Mesothelial cell of epicardium (in vitro differentiated cells): Measurements from ENCODE around the gene DONSON. TPM values are rescaled to one million over a fixed set of nuclear protein-coding genes. Genes with fewer than 3 reads are reported as not detected.

Source experiments
- DNase-seq, 2 experiments: peaks; one replicate each; pipeline ENCODE4 v3.0.0; 2021; ENCODE audit warnings: low spot score in 2 of 2; ENCODE audit not compliant: unreplicated experiment in 2 of 2
- H3K27ac Mint-ChIP-seq: 2 replicates; pipeline ENCODE4 v1.8.0; 2021; ENCODE audit warnings: mixed read lengths
- H3K27me3 Mint-ChIP-seq: 2 replicates; pipeline ENCODE4 v1.8.0; 2021; ENCODE audit warnings: low read depth, mixed read lengths
- H3K36me3 Mint-ChIP-seq: 2 replicates; pipeline ENCODE4 v1.8.0; 2021; ENCODE audit warnings: mixed read lengths
- H3K4me1 Mint-ChIP-seq: 2 replicates; pipeline ENCODE4 v1.8.0; 2021; ENCODE audit warnings: mixed read lengths
- H3K4me3 Mint-ChIP-seq: 2 replicates; pipeline ENCODE4 v1.8.0; 2021; ENCODE audit warnings: mild to moderate bottlenecking, moderate library complexity, mixed read lengths
- H3K9me3 Mint-ChIP-seq: 2 replicates; pipeline ENCODE4 v1.8.0; 2021; ENCODE audit warnings: mixed read lengths
- CTCF ChIP-seq: fragments of 200-600 bp; sonication (generic); IDR thresholded peaks from one replicate; pipeline ENCODE4 v1.5.0; 2021; ENCODE audit warnings: antibody characterized with exemption; ENCODE audit not compliant: unreplicated experiment
- total RNA-seq: library from RNA; stranded (reverse); gene quantifications from 3 replicates; pipeline ENCODE4 v1.2.1, GENCODE V29; 2021

Gene DONSON
- total RNA-seq, 1 donor from 2014 or later, result 21.8 TPM

- Mint-ChIP-seq H3K27me3 (no peaks in the 10 kb centered on the region), H3K4me1 (peaks cover 9% of the 10 kb centered on the region), H3K4me3 (no peak overlapping the region), H3K36me3 (peaks cover 77% of the 10 kb centered on the region), H3K9me3 (peaks cover 19% of the 10 kb centered on the region), H3K27ac (no peak overlapping the region)
- no peak for DNase-seq
- no peak for TF ChIP-seq CTCF
Observed at GRCh38 chr21:33552999-33553598, 35.4 kb downstream of the DONSON start.

GRCh38 chr21:33552093-33552998, 36.1 kb downstream of the DONSON start:
- Mint-ChIP-seq H3K36me3 (peaks cover 70% of the 10 kb centered on the region), H3K27me3 (no peaks in the 10 kb centered on the region), H3K4me1 (peaks cover 9% of the 10 kb centered on the region), H3K27ac (no peak overlapping the region), H3K9me3 (peaks cover 19% of the 10 kb centered on the region), H3K4me3 (no peak overlapping the region)
- DNase-seq, result no peak
- no peak for TF ChIP-seq CTCF

GRCh38 chr21:33551664-33552063, 36.8 kb downstream of the DONSON start:
- H3K27me3 Mint-ChIP-seq, result no peaks in the 10 kb centered on the region
- no peak overlapping the region for H3K4me3 Mint-ChIP-seq
- no peak for DNase-seq
- TF ChIP-seq CTCF, result no peak
- H3K27ac Mint-ChIP-seq, result no peak overlapping the region
- peaks cover 64% of the 10 kb centered on the region for H3K36me3 Mint-ChIP-seq
- H3K4me1 Mint-ChIP-seq, result peaks cover 9% of the 10 kb centered on the region
- H3K9me3 Mint-ChIP-seq, result peaks cover 19% of the 10 kb centered on the region

DNA sequence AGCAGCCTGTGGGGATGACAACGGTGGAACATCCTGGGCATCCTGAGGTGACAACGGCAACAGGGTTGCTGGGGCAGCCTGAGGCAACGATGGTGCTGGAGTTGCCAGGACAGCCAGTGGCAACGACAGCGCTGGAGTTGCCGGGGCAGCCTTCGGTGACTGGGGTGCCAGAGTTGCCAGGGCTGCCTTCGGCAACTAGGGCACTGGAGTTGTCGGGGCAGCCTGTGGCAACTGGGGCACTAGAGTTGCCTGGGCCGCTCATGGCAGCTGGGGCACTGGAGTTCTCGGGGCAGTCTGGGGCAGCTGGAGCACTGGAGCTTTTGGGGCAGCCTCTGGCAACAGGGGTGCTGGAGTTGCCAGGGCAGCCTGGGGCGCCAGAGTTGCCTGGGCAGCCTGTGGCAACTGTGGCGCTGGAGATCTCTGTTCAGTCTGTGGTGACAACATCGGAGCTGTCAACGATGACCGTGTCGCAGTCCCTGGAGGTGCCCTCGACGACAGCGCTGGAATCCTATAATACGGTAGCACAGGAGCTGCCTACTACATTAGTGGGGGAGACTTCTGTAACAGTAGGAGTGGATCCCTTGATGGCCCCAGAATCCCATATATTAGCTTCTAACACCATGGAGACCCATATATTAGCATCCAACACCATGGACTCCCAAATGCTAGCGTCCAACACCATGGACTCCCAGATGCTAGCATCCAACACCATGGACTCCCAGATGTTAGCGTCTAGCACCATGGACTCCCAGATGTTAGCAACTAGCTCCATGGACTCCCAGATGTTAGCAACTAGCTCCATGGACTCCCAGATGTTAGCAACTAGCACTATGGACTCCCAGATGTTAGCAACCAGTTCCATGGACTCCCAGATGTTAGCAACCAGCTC, 37.5 kb downstream of the DONSON start:
- DNase-seq, result no peak
- H3K27me3 Mint-ChIP-seq, result no peaks in the 10 kb centered on the region
- peaks cover 10% of the 10 kb centered on the region for H3K4me1 Mint-ChIP-seq
- no peak for TF ChIP-seq CTCF
- peaks cover 17% of the 10 kb centered on the region for H3K9me3 Mint-ChIP-seq
- no peak overlapping the region for H3K27ac Mint-ChIP-seq
- peaks cover 62% of the 10 kb centered on the region for H3K36me3 Mint-ChIP-seq
- no peak overlapping the region for H3K4me3 Mint-ChIP-seq
